Endothelial cell (in vitro differentiated cells): Measurements from ENCODE around the gene C9orf57. TPM values are rescaled to one million over a fixed set of nuclear protein-coding genes. Genes with fewer than 3 reads are reported as not detected.
"Not testable (repeated sequence)": the region's sequence is repeated elsewhere in the genome, so short reads cannot be mapped to it uniquely, and the experiment has no call there.

Source experiments
- DNase-seq: peaks from one replicate; pipeline ENCODE4 v3.0.0; 2021; ENCODE audit warnings: low spot score
- H3K27ac Mint-ChIP-seq: one replicate; pipeline ENCODE4 v1.8.0; 2021; ENCODE audit warnings: mixed read lengths, inconsistent platforms; ENCODE audit not compliant: unreplicated experiment
- H3K27me3 Mint-ChIP-seq: one replicate; pipeline ENCODE4 v1.8.0; 2021; ENCODE audit warnings: mild to moderate bottlenecking, moderate library complexity, mixed read lengths, inconsistent platforms; ENCODE audit not compliant: unreplicated experiment
- H3K36me3 Mint-ChIP-seq: one replicate; pipeline ENCODE4 v1.8.0; 2021; ENCODE audit warnings: mild to moderate bottlenecking, low read depth, mixed read lengths, inconsistent platforms; ENCODE audit not compliant: unreplicated experiment
- H3K4me1 Mint-ChIP-seq: one replicate; pipeline ENCODE4 v1.8.0; 2021; ENCODE audit warnings: mild to moderate bottlenecking, mixed read lengths, inconsistent platforms; ENCODE audit not compliant: unreplicated experiment
- H3K4me3 Mint-ChIP-seq: one replicate; pipeline ENCODE4 v1.8.0; 2021; ENCODE audit warnings: mild to moderate bottlenecking, mixed read lengths, inconsistent platforms; ENCODE audit not compliant: unreplicated experiment
- H3K9me3 Mint-ChIP-seq: one replicate; pipeline ENCODE4 v1.8.0; 2021; ENCODE audit warnings: mixed read lengths, inconsistent platforms; ENCODE audit not compliant: unreplicated experiment
- total RNA-seq: library from RNA; stranded (reverse); fragmentation: NEBNext Ultra II Directional; extraction: Animal tissue kit (Norgen Biotek cat#: 25700); gene quantifications from one replicate; pipeline ENCODE4 v1.2.1, GENCODE V29; 2021; ENCODE audit not compliant: unreplicated experiment
- TF ChIP-seq, protein P1 (sequence below): fragments of 200-600 bp; sonication (generic); IDR thresholded peaks from one replicate; pipeline ENCODE4 v1.5.0; 2021; ENCODE audit warnings: antibody characterized with exemption; ENCODE audit not compliant: unreplicated experiment

The C9orf57 gene
- total RNA-seq, 1 donor from 2014 or later, result not detected

DNA sequence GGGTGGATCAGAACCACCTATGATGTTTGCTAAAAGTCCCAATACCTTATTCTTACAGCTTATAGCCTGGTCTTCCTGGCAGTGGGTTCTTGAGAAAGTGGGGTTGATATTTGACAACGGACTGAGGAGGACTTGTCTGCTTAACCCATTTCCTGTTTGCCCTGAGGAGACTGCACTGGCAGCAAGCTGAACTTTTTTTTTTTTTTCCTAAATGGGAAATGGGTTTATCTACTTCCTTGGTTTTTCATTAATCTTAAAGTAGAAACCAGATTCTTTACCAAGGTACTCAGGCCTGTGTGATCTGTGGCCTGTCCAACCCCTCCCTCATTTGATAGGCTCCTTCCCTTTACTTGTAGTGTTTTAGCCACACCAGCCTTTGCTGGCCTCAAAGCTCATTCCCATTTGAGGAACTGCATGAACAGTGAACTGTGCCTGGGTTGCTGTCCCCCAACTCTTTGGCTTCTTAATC is 47.1 kb downstream of the C9orf57 start:
- no peak overlapping the region for H3K27ac Mint-ChIP-seq
- no peak for DNase-seq
- TF ChIP-seq, protein P1, sequence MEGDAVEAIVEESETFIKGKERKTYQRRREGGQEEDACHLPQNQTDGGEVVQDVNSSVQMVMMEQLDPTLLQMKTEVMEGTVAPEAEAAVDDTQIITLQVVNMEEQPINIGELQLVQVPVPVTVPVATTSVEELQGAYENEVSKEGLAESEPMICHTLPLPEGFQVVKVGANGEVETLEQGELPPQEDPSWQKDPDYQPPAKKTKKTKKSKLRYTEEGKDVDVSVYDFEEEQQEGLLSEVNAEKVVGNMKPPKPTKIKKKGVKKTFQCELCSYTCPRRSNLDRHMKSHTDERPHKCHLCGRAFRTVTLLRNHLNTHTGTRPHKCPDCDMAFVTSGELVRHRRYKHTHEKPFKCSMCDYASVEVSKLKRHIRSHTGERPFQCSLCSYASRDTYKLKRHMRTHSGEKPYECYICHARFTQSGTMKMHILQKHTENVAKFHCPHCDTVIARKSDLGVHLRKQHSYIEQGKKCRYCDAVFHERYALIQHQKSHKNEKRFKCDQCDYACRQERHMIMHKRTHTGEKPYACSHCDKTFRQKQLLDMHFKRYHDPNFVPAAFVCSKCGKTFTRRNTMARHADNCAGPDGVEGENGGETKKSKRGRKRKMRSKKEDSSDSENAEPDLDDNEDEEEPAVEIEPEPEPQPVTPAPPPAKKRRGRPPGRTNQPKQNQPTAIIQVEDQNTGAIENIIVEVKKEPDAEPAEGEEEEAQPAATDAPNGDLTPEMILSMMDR, result no peak

DNA sequence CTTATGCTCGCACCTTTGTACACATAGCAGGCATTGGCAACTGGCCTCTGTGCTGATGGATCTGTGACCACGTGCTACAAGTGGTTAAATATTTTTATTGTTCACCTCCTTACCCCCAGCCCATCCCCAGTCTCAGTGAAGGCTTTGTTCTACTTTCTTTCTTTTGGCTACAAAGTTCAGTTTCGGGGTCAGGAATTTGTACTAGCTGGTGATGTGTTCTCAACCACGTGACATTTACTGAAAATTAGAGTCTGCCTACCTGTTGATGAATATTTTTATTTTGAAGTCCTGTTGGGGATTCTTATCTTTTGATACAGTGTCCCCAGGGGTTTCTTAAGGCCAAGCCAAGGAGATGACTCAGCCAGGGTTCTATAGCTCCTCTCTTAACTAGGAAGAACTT is 47.8 kb downstream of the C9orf57 start:
- Mint-ChIP-seq H3K4me1 (no peaks in the 10 kb centered on the region), H3K9me3 (no peaks in the 10 kb centered on the region), H3K4me3 (no peak overlapping the region), H3K27ac (no peak overlapping the region), H3K36me3 (no peaks in the 10 kb centered on the region), H3K27me3 (no peaks in the 10 kb centered on the region)
- TF ChIP-seq, protein P1, result no peak
- DNase-seq, result no peak

More for the DNA sequence above, 47.1 kb downstream of the C9orf57 start:
- no peaks in the 10 kb centered on the region for H3K4me1 Mint-ChIP-seq
- no peaks in the 10 kb centered on the region for H3K36me3 Mint-ChIP-seq
- H3K4me3 Mint-ChIP-seq, result no peak overlapping the region
- H3K27me3 Mint-ChIP-seq, result no peaks in the 10 kb centered on the region
- H3K9me3 Mint-ChIP-seq, result no peaks in the 10 kb centered on the region

DNA sequence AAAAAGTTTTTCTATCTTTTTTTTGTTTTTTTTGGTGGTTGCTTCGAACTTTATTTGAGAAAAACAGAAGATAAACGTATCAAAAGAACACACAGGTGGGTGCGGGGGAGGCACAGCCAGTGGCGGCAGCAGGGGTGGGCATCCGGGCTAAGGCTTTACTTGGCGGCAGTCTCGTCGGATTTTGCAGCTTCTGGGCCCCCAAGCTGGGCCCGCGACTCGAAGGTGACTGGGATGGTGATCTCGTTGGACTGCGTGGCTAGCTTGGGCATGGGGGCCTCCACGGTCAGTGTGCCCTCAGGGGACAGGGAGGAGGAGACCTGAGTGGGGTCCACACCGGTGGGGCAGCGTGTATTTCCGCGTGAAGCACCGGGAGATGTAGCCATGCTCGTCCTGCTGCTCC is 52.7 kb downstream of the C9orf57 start:
- H3K27ac Mint-ChIP-seq, H3K27me3 Mint-ChIP-seq, H3K9me3 Mint-ChIP-seq, H3K4me3 Mint-ChIP-seq, H3K4me1 Mint-ChIP-seq, DNase-seq, H3K36me3 Mint-ChIP-seq: not testable (repeated sequence)

DNA sequence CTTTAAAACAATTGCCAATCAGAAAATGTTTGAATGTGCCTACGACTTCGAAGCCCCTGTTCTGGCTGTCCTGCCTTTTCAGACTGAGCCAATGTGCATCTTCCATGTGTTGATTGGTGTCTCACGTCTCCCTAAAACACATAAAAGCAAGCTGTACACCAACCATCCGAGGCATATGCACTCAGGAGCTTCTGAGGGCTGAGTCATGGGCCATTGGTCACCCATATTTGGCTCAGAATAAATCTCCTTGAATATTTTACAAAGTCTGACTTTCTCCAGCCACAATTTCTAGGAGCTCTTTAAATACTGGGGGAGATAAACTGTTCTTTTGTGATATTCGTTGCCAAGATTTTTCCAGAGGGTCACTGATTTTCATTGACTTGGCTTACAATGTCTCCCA is 53.9 kb downstream of the C9orf57 start:
- Mint-ChIP-seq H3K27ac (no peak overlapping the region), H3K4me3 (no peak overlapping the region), H3K4me1 (no peaks in the 10 kb centered on the region), H3K27me3 (no peaks in the 10 kb centered on the region), H3K36me3 (no peaks in the 10 kb centered on the region), H3K9me3 (no peaks in the 10 kb centered on the region)
- TF ChIP-seq, protein P1, result no peak
- DNase-seq, result no peak

DNA sequence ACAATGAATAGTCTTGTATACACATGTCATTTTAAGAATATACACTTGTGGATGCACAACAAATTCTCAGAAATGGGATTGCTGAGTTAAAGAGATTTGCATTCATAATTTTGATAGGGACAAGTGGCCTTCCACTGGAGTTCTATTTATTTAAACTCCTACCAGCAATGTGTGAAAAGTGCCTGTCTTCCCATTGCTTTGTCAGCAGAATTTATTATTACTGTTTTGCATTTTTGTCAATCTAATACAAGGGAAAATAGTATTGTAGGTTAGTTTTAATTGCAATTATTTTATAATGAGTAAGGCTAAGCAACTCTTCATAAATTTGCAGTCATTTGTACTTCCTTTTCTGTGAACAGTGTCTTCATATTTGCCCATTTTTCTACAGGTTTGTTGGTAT is 55.0 kb downstream of the C9orf57 start:
- Mint-ChIP-seq H3K4me1 (no peaks in the 10 kb centered on the region), H3K27me3 (no peaks in the 10 kb centered on the region), H3K4me3 (no peak overlapping the region), H3K27ac (no peak overlapping the region), H3K36me3 (no peaks in the 10 kb centered on the region), H3K9me3 (no peaks in the 10 kb centered on the region)
- TF ChIP-seq, protein P1, result no peak
- DNase-seq, result no peak

Other genes with a start within 250 kb of the C9orf57 start
- gene ABHD17B, start 149.4 kb downstream of the C9orf57 start, total RNA-seq, result 32.6 TPM
- 12.2 TPM for gene C9orf85, start 149.0 kb downstream of the C9orf57 start, total RNA-seq
- gene GDA, start 88.8 kb upstream of the C9orf57 start, total RNA-seq, result 0.23 TPM